H9 (cell line): ENCODE data around the gene B4GALT1. TPM values are rescaled to one million over a fixed set of nuclear protein-coding genes. Genes with fewer than 3 reads are reported as not detected.

Experiments used
- DNase-seq: peaks from one replicate; pipeline ENCODE4 v3.0.0-alpha.2; 2017
- H2AFZ ChIP-seq: one replicate; pipeline ENCODE4 v1.6.1; 2013; ENCODE audit warnings: mild to moderate bottlenecking, low read length, control low read depth, moderate library complexity
- H2AK5ac ChIP-seq: 2 replicates; pipeline ENCODE4 v1.6.1; 2013; ENCODE audit warnings: low read length, control low read depth, mixed read lengths; ENCODE audit not compliant: insufficient read length
- H2BK120ac ChIP-seq: one replicate; pipeline ENCODE4 v1.6.1; 2013; ENCODE audit warnings: low read depth, mild to moderate bottlenecking, low read length, control low read depth, inconsistent platforms; ENCODE audit not compliant: poor library complexity, severe bottlenecking
- H2BK12ac ChIP-seq: 2 replicates; pipeline ENCODE4 v1.6.1; 2013; ENCODE audit warnings: low read length, control low read depth, mixed read lengths, low read depth; ENCODE audit not compliant: insufficient read length
- H2BK15ac ChIP-seq: 2 replicates; pipeline ENCODE4 v1.6.1; 2013; ENCODE audit warnings: low read depth, low read length, control low read depth
- H2BK20ac ChIP-seq: one replicate; pipeline ENCODE4 v1.6.1; 2013; ENCODE audit warnings: low read depth, mild to moderate bottlenecking, low read length, control low read depth, inconsistent platforms; ENCODE audit not compliant: poor library complexity, severe bottlenecking
- H2BK5ac ChIP-seq: 2 replicates; pipeline ENCODE4 v1.6.1; 2013; ENCODE audit warnings: low read length, control low read depth, mixed read lengths; ENCODE audit not compliant: insufficient read length
- H3K14ac ChIP-seq: 2 replicates; pipeline ENCODE4 v1.6.1; 2013; ENCODE audit warnings: low read length, control low read depth; ENCODE audit not compliant: insufficient read depth
- H3K18ac ChIP-seq: 2 replicates; pipeline ENCODE4 v1.6.1; 2013; ENCODE audit warnings: low read depth, mild to moderate bottlenecking, mixed read lengths, low read length, control low read depth; ENCODE audit not compliant: insufficient read length
- H3K23ac ChIP-seq: 2 replicates; pipeline ENCODE4 v1.6.1; 2013; ENCODE audit warnings: low read length, control low read depth, mixed read lengths, low read depth; ENCODE audit not compliant: insufficient read length
- H3K23me2 ChIP-seq: 2 replicates; pipeline ENCODE4 v1.6.1; 2013; ENCODE audit warnings: low read depth, mild to moderate bottlenecking, mixed read lengths, low read length, control low read depth; ENCODE audit not compliant: insufficient read length, poor library complexity, severe bottlenecking
- H3K27ac ChIP-seq: 2 replicates; pipeline ENCODE4 v1.5.1; 2013; ENCODE audit warnings: low read length, control low read depth, mixed read lengths, low read depth; ENCODE audit not compliant: insufficient read length
- H3K27me3 ChIP-seq: 2 replicates; pipeline ENCODE4 v1.6.1; 2013; ENCODE audit warnings: low read length, control low read depth, inconsistent platforms; ENCODE audit not compliant: insufficient read depth
- H3K4ac ChIP-seq: 2 replicates; pipeline ENCODE4 v1.6.1; 2013; ENCODE audit warnings: low read depth, mild to moderate bottlenecking, control low read depth, inconsistent platforms, low read length, moderate library complexity
- H3K4me1 ChIP-seq: 2 replicates; pipeline ENCODE4 v1.6.1; 2013; ENCODE audit warnings: low read length, control low read depth, inconsistent platforms; ENCODE audit not compliant: insufficient read depth
- H3K4me2 ChIP-seq: 2 replicates; pipeline ENCODE4 v1.6.1; 2013; ENCODE audit warnings: low read length, control low read depth, mixed read lengths; ENCODE audit not compliant: insufficient read length, insufficient read depth
- H3K56ac ChIP-seq: 2 replicates; pipeline ENCODE4 v1.6.1; 2013; ENCODE audit warnings: low read depth, mild to moderate bottlenecking, mixed read lengths, low read length, control low read depth; ENCODE audit not compliant: insufficient read length
- H3K79me1 ChIP-seq: 2 replicates; pipeline ENCODE4 v1.6.1; 2013; ENCODE audit warnings: low read depth, mild to moderate bottlenecking, moderate library complexity, low read length, control low read depth, inconsistent platforms; ENCODE audit not compliant: insufficient read depth, poor library complexity, severe bottlenecking
- H3K79me2 ChIP-seq: 2 replicates; pipeline ENCODE4 v1.6.1; 2013; ENCODE audit warnings: low read length, control low read depth, inconsistent platforms; ENCODE audit not compliant: insufficient read depth
- H3K9ac ChIP-seq: 2 replicates; pipeline ENCODE4 v1.6.1; 2013; ENCODE audit warnings: low read length, control low read depth, mixed read lengths; ENCODE audit not compliant: insufficient read length; ENCODE audit errors: extremely low read depth
- H3K9me3 ChIP-seq: one replicate; pipeline ENCODE4 v1.6.1; 2013; ENCODE audit warnings: low read depth, low read length, inconsistent platforms; ENCODE audit not compliant: control insufficient read depth
- H3T11ph ChIP-seq: one replicate; pipeline ENCODE4 v1.6.1; 2013; ENCODE audit warnings: mild to moderate bottlenecking, low read length, control low read depth, inconsistent platforms
- H4K20me1 ChIP-seq: one replicate; pipeline ENCODE4 v1.6.1; 2013; ENCODE audit not compliant: control insufficient read depth, insufficient read length, insufficient read depth
- H4K5ac ChIP-seq: 2 replicates; pipeline ENCODE4 v1.6.1; 2013; ENCODE audit warnings: low read depth, mild to moderate bottlenecking, mixed read lengths, low read length, control low read depth; ENCODE audit not compliant: insufficient read length
- H4K8ac ChIP-seq: replicated peaks from 2 replicates; pipeline ENCODE4 v1.6.1; 2013; ENCODE audit warnings: low read length, control low read depth, mixed read lengths, low read depth; ENCODE audit not compliant: insufficient read length
- H4K91ac ChIP-seq: 2 replicates; pipeline ENCODE4 v1.6.1; 2013; ENCODE audit warnings: low read depth, mild to moderate bottlenecking, moderate library complexity, mixed read lengths, low read length, control low read depth; ENCODE audit not compliant: insufficient read length
- H3K27ac Mint-ChIP-seq, 3 experiments: 2 replicates in 2 of 3; 3 replicates in 1 of 3; pipeline ENCODE4 v1.8.0; 2020 to 2021; ENCODE audit warnings: mixed read lengths in 3 of 3, mild to moderate bottlenecking in 1 of 3, moderate library complexity in 1 of 3
- H3K27me3 Mint-ChIP-seq: 2 replicates; pipeline ENCODE4 v1.8.0; 2021; ENCODE audit warnings: low read depth, mild to moderate bottlenecking, moderate library complexity, mixed read lengths
- H3K36me3 Mint-ChIP-seq, 3 experiments: 2 replicates in 2 of 3; 3 replicates in 1 of 3; pipeline ENCODE4 v1.8.0; 2020 to 2021; ENCODE audit warnings: low read depth in 3 of 3, mixed read lengths in 3 of 3; ENCODE audit not compliant: insufficient read depth in 1 of 3
- H3K4me1 Mint-ChIP-seq, 2 experiments: 2 replicates each; pipeline ENCODE4 v1.8.0; 2020; ENCODE audit warnings: mixed read lengths in 2 of 2
- H3K4me3 Mint-ChIP-seq, 2 experiments: 2 replicates in 1 of 2; 3 replicates in 1 of 2; pipeline ENCODE4 v1.8.0; 2020 to 2021; ENCODE audit warnings: mild to moderate bottlenecking in 2 of 2, mixed read lengths in 2 of 2, moderate library complexity in 1 of 2
- H3K9me3 Mint-ChIP-seq, 2 experiments: 2 replicates in 1 of 2; 3 replicates in 1 of 2; pipeline ENCODE4 v1.8.0; 2020; ENCODE audit warnings: mild to moderate bottlenecking in 2 of 2, mixed read lengths in 2 of 2, moderate library complexity in 1 of 2
- WGBS: extraction: QIAGEN DNeasy Blood & Tissue Kit; methylation state at CpG from one replicate; pipeline ENCODE4 v1.1.7; 2013; ENCODE audit warnings: missing lambda C conversion rate, low lambda C conversion rate, mixed read lengths; ENCODE audit not compliant: insufficient read length; ENCODE audit errors: extremely low coverage; 5-methylcytosine and 5-hydroxymethylcytosine counted together
- total RNA-seq: library from RNA; stranded (reverse); gene quantifications from 2 replicates; pipeline ENCODE4 v1.2.1, GENCODE V29; 2021
- TF ChIP-seq, protein P1 (sequence below): fragments of 200-600 bp; sonication (generic); conservative IDR thresholded peaks from 3 replicates; pipeline ENCODE4 v1.8.0; 2021; ENCODE audit warnings: antibody characterized with exemption, mild to moderate bottlenecking

Gene B4GALT1
- total RNA-seq, 1 experiment from 2014 or later, result 15.3 TPM

DNA sequence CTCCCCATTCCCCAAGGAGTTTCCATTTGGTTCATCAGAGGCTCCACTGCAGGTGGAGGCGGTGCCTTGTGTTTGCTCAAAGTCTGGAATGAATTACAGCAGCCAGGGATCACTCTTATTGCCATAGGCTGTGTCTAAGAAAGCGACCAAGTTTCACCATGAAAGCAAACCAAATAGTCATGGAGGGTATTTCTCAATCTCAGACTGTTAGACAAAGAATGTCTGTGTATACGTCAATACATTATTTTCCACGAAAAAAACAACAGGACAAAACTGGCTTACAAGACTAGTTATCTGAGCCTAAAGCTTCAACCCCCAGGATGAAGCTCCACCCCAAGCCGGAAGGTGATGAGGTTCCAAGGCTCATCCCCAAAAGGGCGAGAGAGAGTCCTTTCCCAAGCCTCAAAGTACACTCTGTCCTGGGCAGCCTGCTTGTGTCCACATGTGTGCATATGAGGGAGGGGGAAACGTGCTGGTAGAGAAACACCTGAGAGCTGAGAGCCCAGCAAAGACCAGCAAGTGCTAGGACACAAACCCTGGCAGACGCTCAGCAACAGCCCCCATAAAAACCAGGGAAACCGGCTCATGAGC, 4.3 kb downstream of the B4GALT1 start:
- H3K9me3 ChIP-seq, result no peaks in the 10 kb centered on the region
- H3K23ac ChIP-seq, result no peak overlapping the region
- Mint-ChIP-seq H3K4me1 (peaks cover 48 to 51% of the 10 kb centered on the region in 2 experiments), H3K4me3 (no peak overlapping the region), H3K36me3 (no peaks in the 10 kb centered on the region; a peak in 1 of 7 replicates), H3K27ac (no peak overlapping the region), H3K27me3 (peaks cover 26% of the 10 kb centered on the region), H3K9me3 (no peaks in the 10 kb centered on the region)
- H4K8ac ChIP-seq, result no peak overlapping the region
- no peak overlapping the region for H2BK120ac ChIP-seq
- H3K27me3 ChIP-seq, result no peaks in the 10 kb centered on the region
- H2BK15ac ChIP-seq, result no peak overlapping the region
- peaks cover 15% of the 10 kb centered on the region for H3K23me2 ChIP-seq
- no peak overlapping the region for H3T11ph ChIP-seq
- H4K20me1 ChIP-seq, result no peaks in the 10 kb centered on the region
- no peak overlapping the region for H3K18ac ChIP-seq
- no peak overlapping the region for H2BK5ac ChIP-seq
- no peak overlapping the region for H2AK5ac ChIP-seq
- H4K5ac ChIP-seq, result no peak overlapping the region
- H3K27ac ChIP-seq, result no peak overlapping the region
- no peak overlapping the region for H3K4ac ChIP-seq
- no CpG with 5 or more reads among the region's 9 CpGs for WGBS
- no peak overlapping the region for H3K56ac ChIP-seq
- H3K79me2 ChIP-seq, result no peaks in the 10 kb centered on the region; the same call in 1 of the 2 replicates
- no peak overlapping the region for H2AFZ ChIP-seq
- no peak overlapping the region for H3K4me2 ChIP-seq
- TF ChIP-seq, protein P1, sequence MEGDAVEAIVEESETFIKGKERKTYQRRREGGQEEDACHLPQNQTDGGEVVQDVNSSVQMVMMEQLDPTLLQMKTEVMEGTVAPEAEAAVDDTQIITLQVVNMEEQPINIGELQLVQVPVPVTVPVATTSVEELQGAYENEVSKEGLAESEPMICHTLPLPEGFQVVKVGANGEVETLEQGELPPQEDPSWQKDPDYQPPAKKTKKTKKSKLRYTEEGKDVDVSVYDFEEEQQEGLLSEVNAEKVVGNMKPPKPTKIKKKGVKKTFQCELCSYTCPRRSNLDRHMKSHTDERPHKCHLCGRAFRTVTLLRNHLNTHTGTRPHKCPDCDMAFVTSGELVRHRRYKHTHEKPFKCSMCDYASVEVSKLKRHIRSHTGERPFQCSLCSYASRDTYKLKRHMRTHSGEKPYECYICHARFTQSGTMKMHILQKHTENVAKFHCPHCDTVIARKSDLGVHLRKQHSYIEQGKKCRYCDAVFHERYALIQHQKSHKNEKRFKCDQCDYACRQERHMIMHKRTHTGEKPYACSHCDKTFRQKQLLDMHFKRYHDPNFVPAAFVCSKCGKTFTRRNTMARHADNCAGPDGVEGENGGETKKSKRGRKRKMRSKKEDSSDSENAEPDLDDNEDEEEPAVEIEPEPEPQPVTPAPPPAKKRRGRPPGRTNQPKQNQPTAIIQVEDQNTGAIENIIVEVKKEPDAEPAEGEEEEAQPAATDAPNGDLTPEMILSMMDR, result no peak
- no peak for DNase-seq
- no peak overlapping the region for H3K14ac ChIP-seq
- no peak overlapping the region for H3K9ac ChIP-seq
- no peaks in the 10 kb centered on the region for H3K79me1 ChIP-seq
- peaks cover 6% of the 10 kb centered on the region; the same call in 1 of the 2 replicates for H3K4me1 ChIP-seq
- no peak overlapping the region for H2BK12ac ChIP-seq
- H2BK20ac ChIP-seq, result no peak overlapping the region
- no peak overlapping the region for H4K91ac ChIP-seq
